ENCODE data around the gene LDLRAD4. TPM values are rescaled to one million over a fixed set of nuclear protein-coding genes. Genes with fewer than 3 reads are reported as not detected.

The LDLRAD4 gene
- total and polyA plus RNA-seq, 2 experiments from 2014 or later, result 0.73 to 1.9 TPM

DNA sequence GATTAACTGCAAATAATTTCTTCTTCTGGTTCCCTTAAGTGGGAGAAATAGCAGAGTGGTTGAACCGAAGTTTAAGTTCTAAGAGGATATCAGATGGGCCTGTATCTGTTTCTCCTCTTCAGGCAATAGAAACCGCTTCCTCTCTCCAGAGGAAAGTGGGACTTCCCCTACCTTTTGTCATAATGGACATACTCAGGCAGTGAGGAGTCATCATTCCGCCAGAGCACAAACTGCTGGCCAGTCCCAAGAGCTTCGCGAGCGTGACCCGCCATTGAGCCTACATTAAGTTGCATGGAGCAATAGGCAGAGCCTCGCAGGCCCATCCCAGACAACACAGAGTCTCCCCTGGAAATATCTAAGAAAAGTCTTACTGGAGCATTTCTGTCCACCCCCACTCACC is 158.9 kb downstream of the LDLRAD4 start (continued):
- TF ChIP-seq, protein P1, sequence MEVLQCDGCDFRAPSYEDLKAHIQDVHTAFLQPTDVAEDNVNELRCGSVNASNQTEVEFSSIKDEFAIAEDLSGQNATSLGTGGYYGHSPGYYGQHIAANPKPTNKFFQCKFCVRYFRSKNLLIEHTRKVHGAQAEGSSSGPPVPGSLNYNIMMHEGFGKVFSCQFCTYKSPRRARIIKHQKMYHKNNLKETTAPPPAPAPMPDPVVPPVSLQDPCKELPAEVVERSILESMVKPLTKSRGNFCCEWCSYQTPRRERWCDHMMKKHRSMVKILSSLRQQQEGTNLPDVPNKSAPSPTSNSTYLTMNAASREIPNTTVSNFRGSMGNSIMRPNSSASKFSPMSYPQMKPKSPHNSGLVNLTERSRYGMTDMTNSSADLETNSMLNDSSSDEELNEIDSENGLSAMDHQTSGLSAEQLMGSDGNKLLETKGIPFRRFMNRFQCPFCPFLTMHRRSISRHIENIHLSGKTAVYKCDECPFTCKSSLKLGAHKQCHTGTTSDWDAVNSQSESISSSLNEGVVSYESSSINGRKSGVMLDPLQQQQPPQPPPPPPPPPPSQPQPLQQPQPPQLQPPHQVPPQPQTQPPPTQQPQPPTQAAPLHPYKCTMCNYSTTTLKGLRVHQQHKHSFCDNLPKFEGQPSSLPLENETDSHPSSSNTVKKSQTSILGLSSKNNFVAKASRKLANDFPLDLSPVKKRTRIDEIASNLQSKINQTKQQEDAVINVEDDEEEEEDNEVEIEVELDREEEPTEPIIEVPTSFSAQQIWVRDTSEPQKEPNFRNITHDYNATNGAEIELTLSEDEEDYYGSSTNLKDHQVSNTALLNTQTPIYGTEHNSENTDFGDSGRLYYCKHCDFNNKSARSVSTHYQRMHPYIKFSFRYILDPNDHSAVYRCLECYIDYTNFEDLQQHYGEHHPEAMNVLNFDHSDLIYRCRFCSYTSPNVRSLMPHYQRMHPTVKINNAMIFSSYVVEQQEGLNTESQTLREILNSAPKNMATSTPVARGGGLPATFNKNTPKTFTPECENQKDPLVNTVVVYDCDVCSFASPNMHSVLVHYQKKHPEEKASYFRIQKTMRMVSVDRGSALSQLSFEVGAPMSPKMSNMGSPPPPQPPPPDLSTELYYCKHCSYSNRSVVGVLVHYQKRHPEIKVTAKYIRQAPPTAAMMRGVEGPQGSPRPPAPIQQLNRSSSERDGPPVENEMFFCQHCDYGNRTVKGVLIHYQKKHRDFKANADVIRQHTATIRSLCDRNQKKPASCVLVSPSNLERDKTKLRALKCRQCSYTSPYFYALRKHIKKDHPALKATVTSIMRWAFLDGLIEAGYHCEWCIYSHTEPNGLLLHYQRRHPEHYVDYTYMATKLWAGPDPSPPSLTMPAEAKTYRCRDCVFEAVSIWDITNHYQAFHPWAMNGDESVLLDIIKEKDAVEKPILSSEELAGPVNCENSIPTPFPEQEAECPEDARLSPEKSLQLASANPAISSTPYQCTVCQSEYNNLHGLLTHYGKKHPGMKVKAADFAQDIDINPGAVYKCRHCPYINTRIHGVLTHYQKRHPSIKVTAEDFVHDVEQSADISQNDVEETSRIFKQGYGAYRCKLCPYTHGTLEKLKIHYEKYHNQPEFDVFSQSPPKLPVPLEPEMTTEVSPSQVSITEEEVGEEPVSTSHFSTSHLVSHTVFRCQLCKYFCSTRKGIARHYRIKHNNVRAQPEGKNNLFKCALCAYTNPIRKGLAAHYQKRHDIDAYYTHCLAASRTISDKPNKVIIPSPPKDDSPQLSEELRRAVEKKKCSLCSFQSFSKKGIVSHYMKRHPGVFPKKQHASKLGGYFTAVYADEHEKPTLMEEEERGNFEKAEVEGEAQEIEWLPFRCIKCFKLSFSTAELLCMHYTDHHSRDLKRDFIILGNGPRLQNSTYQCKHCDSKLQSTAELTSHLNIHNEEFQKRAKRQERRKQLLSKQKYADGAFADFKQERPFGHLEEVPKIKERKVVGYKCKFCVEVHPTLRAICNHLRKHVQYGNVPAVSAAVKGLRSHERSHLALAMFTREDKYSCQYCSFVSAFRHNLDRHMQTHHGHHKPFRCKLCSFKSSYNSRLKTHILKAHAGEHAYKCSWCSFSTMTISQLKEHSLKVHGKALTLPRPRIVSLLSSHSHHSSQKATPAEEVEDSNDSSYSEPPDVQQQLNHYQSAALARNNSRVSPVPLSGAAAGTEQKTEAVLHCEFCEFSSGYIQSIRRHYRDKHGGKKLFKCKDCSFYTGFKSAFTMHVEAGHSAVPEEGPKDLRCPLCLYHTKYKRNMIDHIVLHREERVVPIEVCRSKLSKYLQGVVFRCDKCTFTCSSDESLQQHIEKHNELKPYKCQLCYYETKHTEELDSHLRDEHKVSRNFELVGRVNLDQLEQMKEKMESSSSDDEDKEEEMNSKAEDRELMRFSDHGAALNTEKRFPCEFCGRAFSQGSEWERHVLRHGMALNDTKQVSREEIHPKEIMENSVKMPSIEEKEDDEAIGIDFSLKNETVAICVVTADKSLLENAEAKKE (CRISPR knock-in tag; IDR thresholded peaks at IDR 0.05), result no peak
- no peak for TF ChIP-seq JUNB (IDR thresholded peaks at IDR 0.05; ENCODE audit: unreplicated experiment)
- TF ChIP-seq EZH2 (IDR thresholded peaks at IDR 0.05; ENCODE audit: low read depth, unreplicated experiment), result no peak
- TF ChIP-seq POLR2AphosphoS5 (IDR thresholded peaks at IDR 0.05; ENCODE audit: low read depth), result no peak
- TF ChIP-seq CREB1 (CRISPR knock-in tag; IDR thresholded peaks at IDR 0.05; ENCODE audit: low read depth), result no peak
- TF ChIP-seq, protein P2, sequence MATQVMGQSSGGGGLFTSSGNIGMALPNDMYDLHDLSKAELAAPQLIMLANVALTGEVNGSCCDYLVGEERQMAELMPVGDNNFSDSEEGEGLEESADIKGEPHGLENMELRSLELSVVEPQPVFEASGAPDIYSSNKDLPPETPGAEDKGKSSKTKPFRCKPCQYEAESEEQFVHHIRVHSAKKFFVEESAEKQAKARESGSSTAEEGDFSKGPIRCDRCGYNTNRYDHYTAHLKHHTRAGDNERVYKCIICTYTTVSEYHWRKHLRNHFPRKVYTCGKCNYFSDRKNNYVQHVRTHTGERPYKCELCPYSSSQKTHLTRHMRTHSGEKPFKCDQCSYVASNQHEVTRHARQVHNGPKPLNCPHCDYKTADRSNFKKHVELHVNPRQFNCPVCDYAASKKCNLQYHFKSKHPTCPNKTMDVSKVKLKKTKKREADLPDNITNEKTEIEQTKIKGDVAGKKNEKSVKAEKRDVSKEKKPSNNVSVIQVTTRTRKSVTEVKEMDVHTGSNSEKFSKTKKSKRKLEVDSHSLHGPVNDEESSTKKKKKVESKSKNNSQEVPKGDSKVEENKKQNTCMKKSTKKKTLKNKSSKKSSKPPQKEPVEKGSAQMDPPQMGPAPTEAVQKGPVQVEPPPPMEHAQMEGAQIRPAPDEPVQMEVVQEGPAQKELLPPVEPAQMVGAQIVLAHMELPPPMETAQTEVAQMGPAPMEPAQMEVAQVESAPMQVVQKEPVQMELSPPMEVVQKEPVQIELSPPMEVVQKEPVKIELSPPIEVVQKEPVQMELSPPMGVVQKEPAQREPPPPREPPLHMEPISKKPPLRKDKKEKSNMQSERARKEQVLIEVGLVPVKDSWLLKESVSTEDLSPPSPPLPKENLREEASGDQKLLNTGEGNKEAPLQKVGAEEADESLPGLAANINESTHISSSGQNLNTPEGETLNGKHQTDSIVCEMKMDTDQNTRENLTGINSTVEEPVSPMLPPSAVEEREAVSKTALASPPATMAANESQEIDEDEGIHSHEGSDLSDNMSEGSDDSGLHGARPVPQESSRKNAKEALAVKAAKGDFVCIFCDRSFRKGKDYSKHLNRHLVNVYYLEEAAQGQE (IDR thresholded peaks at IDR 0.05; ENCODE audit: unreplicated experiment), result no peak

DNA sequence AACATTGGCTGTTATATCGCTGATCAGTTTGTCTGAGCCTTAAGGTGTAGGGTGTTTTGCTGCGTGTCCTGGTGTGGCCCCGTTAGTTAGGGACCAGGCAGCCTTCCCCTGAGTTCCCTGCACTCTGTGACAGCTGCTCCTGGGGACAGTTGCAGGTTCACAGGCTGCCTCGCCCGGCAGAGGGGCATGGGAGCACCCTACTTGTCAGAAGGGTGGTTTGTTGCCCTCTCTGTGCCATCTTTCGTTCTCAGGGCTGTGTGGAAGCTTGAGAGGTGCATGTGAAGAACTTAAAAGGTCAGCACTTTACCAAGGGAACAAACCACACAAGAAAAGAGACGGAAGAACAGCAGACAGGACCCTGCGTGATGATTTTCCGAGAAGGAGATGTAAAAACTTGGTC is 159.6 kb downstream of the LDLRAD4 start:
- Mint-ChIP-seq H3K27me3 (ENCODE audit: insufficient read depth, low read depth, poor library complexity) (peaks cover 4% of the 10 kb centered on the region), H3K27ac (no peak overlapping the region), H3K36me3 (ENCODE audit: low read depth) (no peaks in the 10 kb centered on the region), H3K4me1 (peaks cover 6% of the 10 kb centered on the region; the same call in 1 of the 3 replicates), H3K9me3 (no peaks in the 10 kb centered on the region), H3K4me3 (no peak overlapping the region)
- no peaks in the 10 kb centered on the region for H4K20me1 ChIP-seq (replicated peaks; ENCODE audit: insufficient read depth)
- DNase-seq (ENCODE audit: low spot score), result no peak
- no peaks in the 10 kb centered on the region for H3K27me3 ChIP-seq (ENCODE audit: insufficient read depth)
- no peaks in the 10 kb centered on the region for H3K36me3 ChIP-seq (ENCODE audit: insufficient read depth)
- no peak overlapping the region for H3K4me3 ChIP-seq
- H3K4me1 ChIP-seq (ENCODE audit: insufficient read depth), result no peaks in the 10 kb centered on the region
- no peak overlapping the region for H3K4me2 ChIP-seq
- no peak overlapping the region for H2AFZ ChIP-seq
- no peaks in the 10 kb centered on the region for H3K9me2 ChIP-seq (ENCODE audit: insufficient read depth)
- no peaks in the 10 kb centered on the region for H3F3A ChIP-seq (replicated peaks; ENCODE audit: low read depth)
- ATAC-seq, result no peak
- H3K79me2 ChIP-seq (replicated peaks; ENCODE audit: insufficient read depth), result no peaks in the 10 kb centered on the region
- no peak overlapping the region for H3K27ac ChIP-seq (ENCODE audit: low read depth)
- TF ChIP-seq ZNF114 (CRISPR knock-in tag; IDR thresholded peaks at IDR 0.05) (no peak), CREB1 (CRISPR knock-in tag; IDR thresholded peaks at IDR 0.05; ENCODE audit: low read depth) (no peak), NANOG (IDR thresholded peaks at IDR 0.05; ENCODE audit: borderline replicate concordance) (no peak), STAT1 (IDR thresholded peaks at IDR 0.05; ENCODE audit: unreplicated experiment) (no peak)
- TF ChIP-seq, protein P2 (IDR thresholded peaks at IDR 0.05; ENCODE audit: unreplicated experiment), result no peak

Data from GM23338 (cell line).